Panc1 (cell line): Measurements from ENCODE around the gene WRNIP1. TPM values are rescaled to one million over a fixed set of nuclear protein-coding genes. Genes with fewer than 3 reads are reported as not detected.

ENCODE experiments used
- ATAC-seq: fragments of 200-7000 bp; cut with Tn5 transposase; 2 replicates; pipeline ENCODE4 v1.9.1; 2020; ENCODE audit warnings: mild to moderate bottlenecking, moderate library complexity
- BruUV-seq: library from RNA; stranded (reverse); fragments of 400-500 nt; replicated peaks from 2 replicates; lab custom pipeline; 2021; lab: Mats Ljungman, UMichigan
- CTCF ChIA-PET: fragments of 300-600 bp; sonication (Branson Sonifier 250); formaldehyde crosslinking; loops from one replicate; lab custom pipeline; 2022; ENCODE audit warnings: antibody characterized with exemption; lab: Charles Lee
- POLR2A ChIA-PET: fragments of 300-600 bp; sonication (Branson Sonifier 250); formaldehyde crosslinking; loops from one replicate; lab custom pipeline; 2022; ENCODE audit warnings: antibody characterized with exemption; lab: Charles Lee
- DNase-seq: peaks from one replicate; pipeline ENCODE4 v3.0.0-alpha.2; 2010; ENCODE audit warnings: low read depth, low spot score
- H3K27ac ChIP-seq: 2 replicates; pipeline ENCODE4 v1.5.1; 2011; ENCODE audit warnings: mild to moderate bottlenecking, low read length, inconsistent platforms
- H3K27me3 ChIP-seq: fragments of 200-500 bp; sonication (Bioruptor generic); 2 replicates; pipeline ENCODE4 v1.6.0; 2014; ENCODE audit warnings: low read length, inconsistent platforms; ENCODE audit not compliant: control insufficient read depth, insufficient read depth
- H3K36me3 ChIP-seq: fragments of 200-500 bp; sonication (Bioruptor generic); 2 replicates; pipeline ENCODE4 v1.5.1; 2014; ENCODE audit warnings: inconsistent platforms, mild to moderate bottlenecking, low read length, moderate library complexity; ENCODE audit not compliant: control insufficient read depth, insufficient read depth
- H3K4me1 ChIP-seq: 2 replicates; pipeline ENCODE4 v1.5.1; 2011; ENCODE audit warnings: inconsistent platforms, mild to moderate bottlenecking, low read length, moderate library complexity; ENCODE audit not compliant: control insufficient read depth, insufficient read depth
- H3K4me3 ChIP-seq, 2 experiments: 2 replicates each; pipeline ENCODE4 v1.5.1; 2011 to 2012; ENCODE audit warnings: low read depth in 2 of 2, low read length in 2 of 2, mild to moderate bottlenecking in 2 of 2, inconsistent platforms in 1 of 2, moderate library complexity in 1 of 2
- H3K9me3 ChIP-seq: fragments of 200-500 bp; sonication (Bioruptor generic); 2 replicates; pipeline ENCODE4 v1.5.1; 2014; ENCODE audit warnings: low read depth, mild to moderate bottlenecking, inconsistent platforms, low read length, moderate library complexity; ENCODE audit not compliant: control insufficient read depth, insufficient read depth
- CTCF ChIP-seq: fragments of 450-650 bp; IDR thresholded peaks from 2 replicates; pipeline ENCODE4 v1.5.1; 2017; ENCODE audit warnings: mild to moderate bottlenecking
- POLR2AphosphoS5 ChIP-seq: IDR thresholded peaks from 2 replicates; pipeline ENCODE4 v1.6.1; 2012; ENCODE audit warnings: mild to moderate bottlenecking, low read depth, low read length, moderate library complexity
- REST ChIP-seq, 2 experiments: IDR thresholded peaks; 2 replicates each; pipeline ENCODE4 v1.6.1; 2011 to 2012; ENCODE audit warnings: low read depth in 2 of 2, control low read depth in 1 of 2, low read length in 1 of 2, mild to moderate bottlenecking in 1 of 2, moderate library complexity in 1 of 2; ENCODE audit not compliant: insufficient read depth in 1 of 2
- SIN3A ChIP-seq: IDR thresholded peaks from 2 replicates; pipeline ENCODE4 v1.6.1; 2012; ENCODE audit warnings: low read depth, mild to moderate bottlenecking, low read length, moderate library complexity, borderline replicate concordance; ENCODE audit not compliant: insufficient read depth
- TCF7L2 ChIP-seq: IDR thresholded peaks from 2 replicates; pipeline ENCODE4 v1.6.1; 2011; ENCODE audit warnings: mild to moderate bottlenecking, low read depth, low read length, inconsistent platforms
- in situ Hi-C: cut with HindIII; loops from 2 replicates; pipeline ENCODE4 v1.10.0; 2016; ENCODE audit warnings: low sequenced_read_pairs, low pct_unique_long_range_greater_than_20kb
- intact Hi-C: fragments of 100-400 bp; cut with micrococcal nuclease; formaldehyde crosslinking; loops from one replicate; pipeline ENCODE4 v1.10.0; 2022; ENCODE audit not compliant: unreplicated experiment
- total RNA-seq: library from RNA; stranded (reverse); gene quantifications from one replicate; pipeline ENCODE4 v1.2.1, GENCODE V29; 2021; ENCODE audit not compliant: unreplicated experiment

Gene WRNIP1
- total RNA-seq, 1 experiment from 2014 or later = 69.1 TPM

GRCh38 chr6:2791450-2791974 is 26.3 kb downstream of the WRNIP1 start:
- intact Hi-C loops (loop anchor here (1.0 to 2.0 kb wide), 2 partner anchors 49 to 141 kb away; partner anchors contain the start of gene SERPINB1), in situ Hi-C loops (no loop called here)
- DNase-seq (no peak), ATAC-seq (no peak)
- H3K36me3 ChIP-seq = no peaks in the 10 kb centered on the region
- no peak overlapping the region for H3K27ac ChIP-seq
- peaks cover 9% of the 10 kb centered on the region; the same call in 1 of the 2 replicates for H3K4me1 ChIP-seq
- TF ChIP-seq SIN3A = no peak
- no peak for TF ChIP-seq POLR2AphosphoS5
- no peak for TF ChIP-seq CTCF
- no peak for TF ChIP-seq REST (IDR thresholded peaks at IDR 0.05; ENCODE audit: insufficient read depth in 1 of 2, low read depth in 2 of 2, low read length in 1 of 2)
- no peak for TF ChIP-seq TCF7L2
- ChIA-PET CTCF (interaction anchor here (0.7 to 1.8 kb wide), 16 partner anchors 11 to 665 kb away, joined by 3 to 18 read pairs (median 4); partner anchors contain the start of gene SERPINB1), POLR2A (interaction anchor here (0.7 kb wide), 2 partner anchors 17 to 48 kb away, joined by 4 to 6 read pairs; no protein-coding TSS in a partner anchor)
- BruUV-seq = no TSS peak
- H3K27me3 ChIP-seq = no peaks in the 10 kb centered on the region
- no peak overlapping the region for H3K4me3 ChIP-seq
- H3K9me3 ChIP-seq = no peaks in the 10 kb centered on the region

GRCh38 chr6:2792330-2793110 is 27.3 kb downstream of the WRNIP1 start:
- Histone ChIP-seq H3K4me3 (no peak overlapping the region), H3K27ac (no peak overlapping the region), H3K4me1 (peaks cover 13% of the 10 kb centered on the region; the same call in 1 of the 2 replicates), H3K36me3 (no peaks in the 10 kb centered on the region), H3K9me3 (no peaks in the 10 kb centered on the region), H3K27me3 (no peaks in the 10 kb centered on the region)
- POLR2A ChIA-PET = no interaction called here
- TF ChIP-seq SIN3A = no peak
- no peak for TF ChIP-seq TCF7L2
- no peak for TF ChIP-seq POLR2AphosphoS5
- intact Hi-C loops = no loop called here
- ATAC-seq (no peak), DNase-seq (no peak)
- in situ Hi-C loops = no loop called here
- CTCF ChIA-PET = interaction anchor here (1.1 to 1.8 kb wide), 3 partner anchors 23 to 47 kb away, joined by 3 to 6 read pairs (median 3); no protein-coding TSS in a partner anchor
- no TSS peak for BruUV-seq
